ENCODE results near the gene FNDC11.

DNA sequence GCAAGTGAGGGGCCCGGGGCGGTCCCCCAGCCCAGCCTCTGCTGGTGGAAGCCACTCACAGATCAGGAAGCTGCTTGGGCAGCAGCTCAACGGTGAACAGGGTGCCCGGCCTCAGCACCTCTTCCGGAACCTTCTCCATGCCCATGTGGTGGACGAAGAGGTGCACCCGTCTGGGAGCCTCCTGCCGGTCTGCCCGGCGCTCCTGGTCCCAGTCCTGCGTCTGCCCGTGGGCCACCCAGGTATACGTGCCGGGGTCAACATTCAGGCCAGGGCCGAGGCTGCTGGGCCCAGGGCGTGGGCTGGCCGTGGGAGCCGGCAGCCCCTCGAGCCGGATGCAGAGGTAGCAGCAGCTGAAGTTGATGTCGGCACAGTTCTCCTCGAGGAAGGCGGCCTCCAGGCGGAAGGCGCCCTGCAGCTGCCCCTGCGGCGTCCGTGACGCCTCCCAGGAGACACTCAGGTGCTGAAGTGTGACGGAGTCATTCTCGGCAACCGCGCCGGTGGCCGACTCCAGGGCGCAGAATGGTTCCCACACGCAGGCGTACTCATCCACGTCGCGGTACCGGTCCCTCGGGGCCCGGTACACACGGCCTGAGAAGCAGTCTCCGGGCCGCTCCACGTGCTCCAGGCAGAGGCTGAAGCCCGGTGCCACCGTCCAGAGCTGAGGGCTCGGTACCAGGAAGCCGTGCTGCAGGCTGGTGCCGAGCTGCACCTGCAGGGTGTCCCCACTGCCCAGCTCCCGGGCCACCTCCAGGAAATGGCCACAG is 8.7 kb downstream of the FNDC11 start:
- TF ChIP-seq, protein P1, sequence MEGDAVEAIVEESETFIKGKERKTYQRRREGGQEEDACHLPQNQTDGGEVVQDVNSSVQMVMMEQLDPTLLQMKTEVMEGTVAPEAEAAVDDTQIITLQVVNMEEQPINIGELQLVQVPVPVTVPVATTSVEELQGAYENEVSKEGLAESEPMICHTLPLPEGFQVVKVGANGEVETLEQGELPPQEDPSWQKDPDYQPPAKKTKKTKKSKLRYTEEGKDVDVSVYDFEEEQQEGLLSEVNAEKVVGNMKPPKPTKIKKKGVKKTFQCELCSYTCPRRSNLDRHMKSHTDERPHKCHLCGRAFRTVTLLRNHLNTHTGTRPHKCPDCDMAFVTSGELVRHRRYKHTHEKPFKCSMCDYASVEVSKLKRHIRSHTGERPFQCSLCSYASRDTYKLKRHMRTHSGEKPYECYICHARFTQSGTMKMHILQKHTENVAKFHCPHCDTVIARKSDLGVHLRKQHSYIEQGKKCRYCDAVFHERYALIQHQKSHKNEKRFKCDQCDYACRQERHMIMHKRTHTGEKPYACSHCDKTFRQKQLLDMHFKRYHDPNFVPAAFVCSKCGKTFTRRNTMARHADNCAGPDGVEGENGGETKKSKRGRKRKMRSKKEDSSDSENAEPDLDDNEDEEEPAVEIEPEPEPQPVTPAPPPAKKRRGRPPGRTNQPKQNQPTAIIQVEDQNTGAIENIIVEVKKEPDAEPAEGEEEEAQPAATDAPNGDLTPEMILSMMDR (IDR thresholded peaks at IDR 0.05): no peak
- no peak for TF ChIP-seq POLR2A (IDR thresholded peaks at IDR 0.05)
